ENCODE results near the gene TEX44. TPM values are rescaled to one million over a fixed set of nuclear protein-coding genes. Genes with fewer than 3 reads are reported as not detected.
"Not testable (repeated sequence)": the region's sequence is repeated elsewhere in the genome, so short reads cannot be mapped to it uniquely, and the experiment has no call there.

TEX44 gene
- polyA plus RNA-seq (2013, experiment 1 of 2; ENCODE audit: insufficient read length), result not detected
- not detected for polyA plus RNA-seq (2013, experiment 2 of 2; ENCODE audit: insufficient read length)

DNA sequence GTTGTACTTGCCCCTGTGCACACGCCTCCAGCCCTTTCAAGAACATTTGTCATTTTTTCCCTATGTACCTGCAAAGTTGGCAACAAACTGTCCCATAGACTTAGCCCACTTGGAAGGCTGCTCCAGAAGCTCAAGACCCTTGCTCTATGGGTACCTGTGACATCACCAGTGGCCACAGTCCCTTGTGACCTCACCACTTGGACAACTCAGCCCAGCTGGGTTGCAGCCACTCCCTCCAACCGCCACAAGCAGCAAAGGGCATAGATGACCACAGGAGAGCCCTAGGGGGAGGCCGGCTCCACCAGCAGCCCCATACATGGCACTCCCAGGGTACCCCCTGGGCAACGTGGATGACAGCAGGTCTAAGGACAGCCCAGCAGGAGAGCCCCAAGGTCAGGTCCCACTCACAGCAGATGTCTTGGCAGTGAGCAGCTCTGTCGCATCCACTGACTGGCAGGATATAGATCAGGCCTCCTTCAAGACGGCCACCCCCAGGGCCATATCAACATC, at the start of gene TEX44:
TEX44 (plus strand) TSS at position 229 of the 510 bp plus-strand sequence; CDS start at position 317, 88 bp downstream.
- DNase-seq, result no peak

DNA sequence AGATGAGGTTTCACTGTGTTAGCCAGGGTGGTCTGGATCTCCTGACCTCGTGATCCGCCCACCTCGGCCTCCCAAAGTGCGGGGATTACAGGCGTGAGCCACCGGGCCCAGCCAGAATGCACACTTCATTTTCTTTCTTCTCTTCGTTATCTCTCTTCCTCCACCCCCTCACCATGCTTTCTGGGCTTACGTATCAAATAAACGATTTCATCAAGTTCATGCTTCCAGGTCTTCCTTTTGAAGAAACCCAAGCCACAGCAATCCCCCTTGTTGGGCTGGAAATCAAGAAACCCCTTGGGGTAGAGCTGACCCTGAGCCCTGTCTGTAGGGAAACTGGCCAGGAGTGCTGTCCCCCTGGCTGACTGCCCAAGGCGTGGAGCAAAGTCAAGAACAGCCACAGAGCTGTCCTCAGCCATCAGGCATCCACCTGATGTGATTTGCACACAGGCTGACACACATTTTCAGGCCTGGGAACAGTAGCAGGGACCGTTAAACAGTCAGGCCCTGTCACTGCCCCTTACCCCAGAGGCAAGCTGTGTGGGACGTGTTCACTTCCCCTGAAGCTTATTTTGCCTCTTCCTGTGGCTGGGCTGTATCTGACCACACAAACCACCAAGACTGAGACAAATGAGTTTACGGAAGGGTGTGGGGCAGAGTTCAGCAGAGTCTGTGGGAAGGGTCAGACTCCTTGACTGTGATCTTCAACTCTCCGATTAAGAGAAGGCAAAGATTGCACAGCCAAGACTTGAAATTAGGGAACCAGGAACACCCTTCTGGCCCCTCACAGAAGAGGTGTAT, 47.4 kb upstream of the TEX44 start:
- DNase-seq, result no peak

DNA sequence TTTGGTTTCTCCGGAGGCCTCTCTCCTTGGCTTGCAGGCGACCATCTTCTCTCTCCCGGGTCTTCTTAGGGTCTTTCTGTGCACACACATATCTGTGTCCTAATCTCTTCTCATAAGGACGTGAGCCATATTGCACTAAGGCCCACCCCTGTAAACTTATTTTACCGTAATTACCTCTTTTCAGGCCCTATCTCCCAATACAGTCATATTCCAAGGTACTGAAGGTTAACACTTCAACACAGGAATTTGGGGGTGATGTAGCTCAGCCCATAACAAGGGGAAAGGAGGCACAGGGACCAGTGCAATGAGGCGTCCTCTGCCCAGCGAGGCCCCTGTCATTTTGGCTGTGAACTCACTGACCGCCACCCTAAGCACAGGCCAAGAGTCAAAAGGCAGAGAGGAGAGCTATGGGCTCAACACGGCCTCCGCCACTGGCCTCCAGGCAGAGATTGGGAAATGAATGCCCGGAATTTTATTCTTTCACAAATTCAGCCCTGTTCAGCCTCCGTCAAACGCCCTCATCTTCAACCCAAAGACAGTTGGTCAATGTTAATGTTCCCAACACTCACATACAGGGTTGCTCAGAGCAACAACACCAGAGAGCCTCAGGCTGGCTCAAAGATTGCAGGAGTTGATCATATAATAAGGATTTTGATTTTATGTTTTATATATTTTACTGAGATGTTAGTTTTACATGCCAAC, 46.5 kb upstream of the TEX44 start:
- no peak for DNase-seq

DNA sequence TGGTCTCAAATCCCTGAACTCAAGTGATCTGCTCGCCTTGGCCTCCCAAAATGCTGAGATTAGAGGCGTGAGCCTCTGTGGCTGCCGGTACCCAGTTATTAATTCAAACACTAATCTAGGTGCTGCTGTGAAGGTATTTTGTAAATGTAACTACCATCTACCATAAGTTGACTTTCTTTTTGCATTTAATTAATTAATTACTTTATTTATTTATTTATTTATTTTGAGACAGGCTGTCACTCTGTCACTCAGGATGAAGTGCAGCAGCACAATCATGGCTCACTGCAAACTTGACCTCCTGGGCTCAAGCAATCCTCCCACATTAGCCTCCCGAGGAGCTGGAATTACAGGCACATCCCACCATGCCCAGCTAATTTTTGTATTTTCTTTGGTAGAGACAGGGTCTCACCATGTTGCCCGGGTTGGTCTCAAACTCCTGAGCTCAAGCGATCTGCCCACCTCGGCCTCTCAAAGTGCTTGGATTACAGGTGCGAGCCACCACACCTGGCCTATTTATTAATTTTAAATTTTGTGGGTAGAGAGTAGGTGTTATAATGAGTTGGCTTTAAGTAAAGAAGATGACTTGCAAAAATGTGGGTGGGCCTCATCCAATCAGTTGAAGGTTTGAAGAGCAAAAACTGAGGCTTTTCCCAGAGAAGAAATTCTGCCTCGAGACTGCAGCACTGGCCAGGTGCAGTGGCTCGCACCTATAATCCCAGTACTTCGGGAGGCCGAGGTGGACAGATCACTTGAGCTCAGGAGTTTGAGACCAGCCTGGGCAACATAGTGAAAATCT, 45.2 kb upstream of the TEX44 start:
- no peak for DNase-seq

DNA sequence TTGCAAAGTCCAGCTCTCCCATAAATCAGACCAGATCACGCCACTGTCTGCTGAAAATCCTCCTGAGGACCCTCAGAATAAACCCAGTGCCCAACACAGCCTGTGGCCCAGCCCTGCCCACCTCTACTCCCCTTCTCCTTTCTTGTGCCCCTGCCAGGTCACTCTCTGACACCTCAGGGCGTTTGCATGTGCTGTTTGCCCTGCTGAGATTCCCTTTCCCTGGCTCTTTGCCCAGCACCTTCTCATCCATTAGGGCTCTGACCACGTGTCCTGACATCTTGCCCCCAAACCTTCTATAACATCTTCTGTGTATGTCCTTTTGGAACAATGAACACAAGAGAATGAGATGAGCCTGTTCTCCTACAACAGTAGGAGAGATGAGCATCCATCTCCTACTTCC, 43.9 kb upstream of the TEX44 start:
- DNase-seq, result no peak

DNA sequence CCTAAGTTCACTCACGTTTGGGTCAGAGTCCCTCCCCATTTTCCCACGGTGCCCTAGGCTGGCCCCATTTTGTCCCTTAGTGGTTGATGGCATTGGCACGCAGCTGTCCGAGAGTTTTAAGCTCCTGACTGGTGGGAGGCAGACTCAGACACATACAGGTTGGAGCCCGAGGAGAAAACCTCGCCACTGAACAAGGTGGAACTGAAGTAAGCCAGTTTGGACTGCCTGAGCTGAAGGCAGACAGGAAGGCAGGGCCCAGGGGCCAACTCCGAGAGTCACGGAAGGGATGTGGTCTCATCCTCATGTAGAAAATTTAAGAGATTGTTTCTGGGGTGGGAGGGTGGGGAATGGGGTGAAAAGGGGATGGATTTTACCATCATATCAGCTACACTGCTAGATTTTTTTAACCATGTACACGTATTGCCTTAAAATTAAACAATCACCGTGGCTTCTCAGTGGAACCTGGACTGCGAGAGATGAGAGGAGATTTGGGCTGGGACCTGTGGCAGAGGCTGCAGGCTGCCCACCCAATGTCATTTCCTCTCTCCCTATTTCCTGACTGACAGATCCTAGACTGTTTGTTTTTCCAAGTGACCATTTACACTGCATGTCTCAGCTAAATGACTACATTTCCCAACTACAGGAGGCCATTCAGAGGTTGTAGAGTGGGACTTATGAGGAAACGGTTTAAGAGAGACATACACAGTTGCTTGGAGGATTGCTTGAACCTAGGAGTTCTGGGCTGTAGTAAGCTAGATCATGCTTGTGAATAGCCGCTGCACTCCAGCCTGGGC, 43.0 kb upstream of the TEX44 start:
- no peak for DNase-seq

DNA sequence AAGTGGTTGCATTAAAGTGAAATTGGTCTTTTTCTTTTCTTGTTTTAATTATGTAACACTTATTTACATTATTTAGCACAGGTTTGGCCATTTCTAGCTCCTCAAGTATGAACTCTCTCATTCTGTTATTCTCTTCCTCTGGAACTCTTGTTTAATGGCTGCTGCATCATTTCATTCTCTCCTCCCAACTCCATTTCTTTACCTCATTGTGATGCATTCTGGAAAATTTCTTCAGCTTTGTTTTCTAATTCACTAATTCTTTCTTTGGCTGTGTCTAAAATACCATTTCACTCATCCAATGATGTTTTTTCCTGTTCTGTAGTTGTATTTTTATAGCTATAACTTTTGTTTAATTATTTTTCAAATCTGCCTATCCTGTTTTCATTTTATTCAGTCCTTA, 39.9 kb upstream of the TEX44 start:
- DNase-seq, result no peak

DNA sequence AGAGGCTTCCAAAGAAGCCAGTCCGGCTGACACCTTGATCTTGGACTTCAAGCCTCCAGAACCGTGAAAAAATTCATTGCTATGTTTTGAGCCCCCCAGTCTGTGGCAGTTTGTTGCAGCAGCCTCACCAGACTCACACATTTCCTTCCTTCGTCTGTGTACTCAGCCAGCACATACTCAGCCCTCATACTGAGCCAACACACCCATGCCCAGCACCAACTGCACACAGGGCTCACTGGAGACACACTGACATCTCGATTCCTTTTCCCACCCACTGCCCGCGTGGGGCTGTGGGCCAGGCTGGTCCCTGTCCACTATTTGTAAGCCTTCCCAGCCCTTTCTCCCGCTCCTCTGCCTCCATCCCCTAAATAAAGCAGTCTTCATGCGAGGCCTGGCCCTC, 38.3 kb upstream of the TEX44 start:
- DNase-seq, result no peak

DNA sequence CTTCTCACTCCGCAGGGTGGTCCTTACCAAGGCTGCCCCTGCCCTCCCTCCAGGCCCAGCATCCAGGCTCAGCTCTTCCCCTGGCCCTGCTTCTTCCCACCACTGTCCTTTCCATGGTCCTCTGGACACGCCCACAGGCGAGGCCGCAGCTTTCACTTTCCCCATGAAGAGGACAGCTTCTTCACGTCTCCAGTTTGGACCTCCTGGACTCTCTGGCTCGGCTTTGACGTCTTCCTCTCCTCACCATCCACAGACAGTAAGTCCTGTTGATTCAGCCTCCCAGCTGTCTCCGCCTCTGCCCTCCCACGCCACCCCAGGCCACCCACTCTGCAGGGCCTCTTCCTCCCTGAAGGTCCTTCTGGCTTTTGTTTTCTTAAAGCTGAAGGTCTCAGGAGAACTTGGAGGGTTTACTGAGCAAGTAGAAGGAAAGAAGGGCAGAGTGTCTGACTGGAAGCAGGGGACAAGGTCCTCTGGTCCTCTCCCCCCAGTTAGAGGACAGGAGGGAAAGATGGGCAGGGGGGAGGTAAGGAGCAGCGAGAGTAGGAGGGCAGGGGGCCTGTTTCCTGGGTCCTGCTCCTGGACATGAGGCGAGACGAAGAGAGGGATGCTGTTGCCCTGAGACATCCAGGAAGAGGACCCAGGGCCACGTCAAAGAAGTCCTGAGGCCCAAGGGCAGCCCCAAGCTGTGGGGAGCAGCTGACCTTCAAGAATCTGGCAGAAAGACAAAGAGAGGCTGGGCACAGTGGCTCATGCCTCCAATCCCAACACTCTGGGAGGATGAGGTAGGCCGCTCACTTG, 37.7 kb upstream of the TEX44 start:
- peak; percentile 11 for DNase-seq

DNA sequence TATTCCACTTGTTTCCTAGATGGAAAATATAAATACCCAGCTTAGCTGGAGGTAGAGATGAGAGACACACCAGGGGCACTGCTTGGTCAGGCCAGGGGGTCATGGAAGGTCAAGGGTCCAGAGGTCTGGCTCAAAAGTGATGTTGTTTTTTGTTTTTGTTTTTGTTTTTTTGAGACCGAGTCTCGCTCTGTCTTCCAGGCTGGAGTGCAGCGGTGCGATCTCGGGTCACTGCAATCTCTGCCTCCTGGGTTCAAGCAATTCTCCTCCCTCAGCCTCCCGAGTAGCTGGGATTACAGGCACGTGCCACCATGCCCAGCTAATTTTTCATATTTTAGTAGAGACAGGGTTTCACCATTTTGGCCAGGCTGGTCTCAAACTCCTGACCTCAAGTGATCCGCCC, 36.2 kb upstream of the TEX44 start:
- not testable (repeated sequence) for DNase-seq

DNA sequence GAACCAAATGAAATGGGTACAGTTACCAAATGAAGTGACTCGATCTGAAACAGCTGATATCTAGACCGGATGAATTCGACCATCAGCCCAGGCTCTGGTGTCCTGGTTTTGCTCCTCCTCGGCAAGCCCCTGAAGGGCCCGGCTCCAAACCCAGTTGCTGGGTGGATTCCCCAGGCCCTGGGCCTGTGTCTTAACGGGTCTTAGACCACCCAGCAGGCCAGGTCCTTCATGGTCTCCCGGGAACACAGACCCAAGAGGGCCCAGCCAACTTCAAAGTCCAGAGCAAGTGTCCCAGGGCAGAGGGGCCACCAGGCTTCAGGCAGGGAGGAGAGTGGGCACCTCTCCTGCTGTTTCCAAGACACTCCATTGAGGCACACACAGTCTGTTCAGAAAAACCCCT, 35.7 kb upstream of the TEX44 start:
- no peak for DNase-seq

DNA sequence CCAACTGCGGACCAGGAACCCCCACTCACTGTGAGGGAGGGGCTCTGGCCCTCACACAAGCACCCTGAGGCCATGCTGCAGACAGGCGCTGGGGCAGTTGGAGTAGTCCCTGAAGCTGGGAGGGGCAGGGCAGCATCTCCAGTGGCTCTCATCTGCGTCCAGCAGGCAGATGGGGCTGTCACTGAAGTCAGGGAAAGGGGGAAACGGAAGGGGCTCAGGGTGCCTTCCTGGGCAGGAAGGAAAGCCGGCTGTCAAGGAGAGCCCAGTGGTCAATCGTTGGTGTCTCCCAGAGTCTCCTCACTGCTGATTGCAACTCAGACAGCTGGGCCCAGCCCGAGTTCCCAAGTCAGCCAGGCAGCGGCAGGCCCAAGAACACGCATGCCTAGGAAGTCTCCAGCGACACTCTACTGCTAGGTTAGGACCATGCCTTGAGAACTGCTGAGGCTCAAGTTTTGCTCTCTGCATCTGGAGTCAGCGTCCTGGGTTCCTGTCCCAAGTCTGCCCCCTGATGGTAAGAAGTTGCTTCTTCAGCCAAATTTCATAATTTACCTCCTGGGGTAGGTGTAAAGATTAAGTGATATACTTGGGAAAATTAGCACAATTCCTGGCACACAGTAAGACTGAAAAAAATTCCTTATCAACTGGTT, 35.0 kb upstream of the TEX44 start:
- peak; percentile 63 for DNase-seq

DNA sequence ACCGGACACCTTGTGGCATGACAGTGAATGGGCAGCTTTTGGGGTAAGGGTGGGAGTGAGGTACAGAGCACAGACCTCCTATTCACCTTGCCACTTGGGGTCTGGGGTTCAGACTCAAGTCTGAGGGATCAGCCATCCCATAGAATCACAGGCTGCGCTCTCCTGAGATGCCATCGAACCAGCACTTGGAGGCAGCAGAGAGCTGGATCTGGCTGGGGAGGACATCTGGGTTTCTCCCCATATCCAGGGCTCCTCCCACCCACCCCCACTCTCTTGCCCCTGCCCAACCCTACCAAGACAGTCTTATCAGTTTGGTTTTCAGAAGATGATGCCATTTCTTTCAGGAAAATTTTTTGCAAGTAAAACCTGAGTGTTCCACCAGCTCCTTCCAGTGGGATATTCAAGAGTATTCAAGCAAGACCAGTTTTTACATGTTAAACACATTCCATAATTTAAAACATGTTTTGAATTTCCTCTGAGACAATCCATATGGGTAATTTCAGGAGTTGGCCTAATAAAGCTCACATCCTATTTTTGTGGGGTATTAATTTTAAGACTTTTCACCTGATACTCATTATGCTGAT, 29.2 kb upstream of the TEX44 start:
- DNase-seq, result peak; percentile 30

DNA sequence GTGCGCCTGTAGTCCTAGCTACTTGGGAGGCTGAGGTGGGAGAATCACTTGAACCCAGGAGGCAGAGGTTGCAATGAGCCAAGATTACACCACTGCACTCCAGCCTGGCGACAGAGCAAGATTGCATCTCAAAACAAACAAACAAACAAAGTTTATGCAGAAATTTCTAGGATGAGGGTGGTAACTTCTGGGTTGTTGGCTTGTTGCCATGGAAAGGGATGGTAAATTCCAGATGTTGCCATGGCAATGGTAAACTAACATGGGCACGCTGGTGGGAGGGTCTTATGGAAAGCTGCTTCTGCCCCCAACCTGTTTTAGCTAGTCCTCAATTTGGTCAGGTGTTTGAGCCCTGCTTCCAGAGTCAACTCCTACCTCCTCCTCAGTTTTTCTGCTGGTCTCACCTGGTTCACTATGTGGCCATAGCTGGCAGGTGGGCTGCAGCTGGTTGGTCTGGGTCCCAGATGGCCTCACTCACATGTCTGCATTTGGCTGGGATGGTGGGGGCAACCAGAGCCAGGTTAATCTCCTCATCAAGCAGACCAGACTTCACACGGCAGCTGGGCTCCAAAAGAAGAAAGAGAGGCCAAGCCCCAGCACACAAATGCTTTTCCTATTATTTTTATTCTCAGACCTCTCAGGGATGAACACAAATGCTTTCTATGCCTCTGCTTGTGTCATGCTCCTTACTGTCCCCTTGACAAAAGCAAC, 26.6 kb upstream of the TEX44 start:
- no peak for DNase-seq

DNA sequence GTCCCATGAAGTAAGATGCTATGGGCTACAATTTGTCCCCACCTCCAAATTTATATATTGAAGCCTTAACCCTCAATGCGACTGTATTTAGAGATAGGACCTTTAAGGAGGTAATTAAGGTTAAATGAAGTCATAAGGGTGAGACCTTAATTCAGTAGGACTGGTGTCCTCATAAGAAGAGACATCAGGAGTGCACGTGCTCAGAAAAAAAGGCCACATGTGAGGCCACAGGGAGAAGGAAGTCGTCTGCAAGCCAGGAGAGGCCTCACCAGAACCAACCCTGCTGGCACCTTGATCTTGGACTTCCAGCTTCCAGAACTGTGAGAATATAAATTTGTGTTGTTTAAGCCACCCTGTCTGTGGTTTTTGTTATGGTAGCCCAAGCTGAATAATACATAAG, 25.5 kb upstream of the TEX44 start:
- DNase-seq, result no peak

DNA sequence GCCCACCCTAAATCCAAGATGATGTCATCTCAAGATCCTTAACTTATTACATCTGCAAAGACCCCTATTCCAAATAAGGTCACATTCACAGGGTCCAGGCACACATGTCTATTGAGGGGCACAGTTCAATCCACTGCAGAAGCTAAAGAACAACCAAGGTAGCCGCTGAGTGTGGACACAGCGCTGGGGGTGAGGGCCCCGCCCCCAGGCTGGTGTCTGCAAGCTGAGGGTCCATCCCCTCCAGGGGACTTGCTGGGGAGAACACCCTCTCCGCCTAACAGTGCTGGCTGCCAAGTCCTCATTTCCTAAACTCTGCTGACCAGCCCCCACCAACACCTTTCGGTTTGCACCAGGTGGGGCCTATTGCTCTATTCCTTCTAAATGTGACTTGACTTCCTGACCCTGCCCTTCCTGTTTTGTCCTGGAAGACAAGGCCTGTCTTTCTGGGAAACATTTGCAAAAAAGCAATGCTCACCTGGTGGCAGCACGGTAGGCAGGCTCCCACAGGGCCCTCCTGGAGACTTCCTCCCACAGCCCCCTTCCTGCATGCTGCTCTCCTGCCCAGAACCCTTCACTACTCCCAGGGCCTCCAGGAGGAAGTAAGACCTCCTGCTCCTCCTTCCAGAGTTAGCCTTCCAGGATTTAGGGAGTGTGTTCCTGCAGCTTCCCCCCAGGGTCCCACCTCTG, 24.4 kb upstream of the TEX44 start:
- DNase-seq, result no peak

DNA sequence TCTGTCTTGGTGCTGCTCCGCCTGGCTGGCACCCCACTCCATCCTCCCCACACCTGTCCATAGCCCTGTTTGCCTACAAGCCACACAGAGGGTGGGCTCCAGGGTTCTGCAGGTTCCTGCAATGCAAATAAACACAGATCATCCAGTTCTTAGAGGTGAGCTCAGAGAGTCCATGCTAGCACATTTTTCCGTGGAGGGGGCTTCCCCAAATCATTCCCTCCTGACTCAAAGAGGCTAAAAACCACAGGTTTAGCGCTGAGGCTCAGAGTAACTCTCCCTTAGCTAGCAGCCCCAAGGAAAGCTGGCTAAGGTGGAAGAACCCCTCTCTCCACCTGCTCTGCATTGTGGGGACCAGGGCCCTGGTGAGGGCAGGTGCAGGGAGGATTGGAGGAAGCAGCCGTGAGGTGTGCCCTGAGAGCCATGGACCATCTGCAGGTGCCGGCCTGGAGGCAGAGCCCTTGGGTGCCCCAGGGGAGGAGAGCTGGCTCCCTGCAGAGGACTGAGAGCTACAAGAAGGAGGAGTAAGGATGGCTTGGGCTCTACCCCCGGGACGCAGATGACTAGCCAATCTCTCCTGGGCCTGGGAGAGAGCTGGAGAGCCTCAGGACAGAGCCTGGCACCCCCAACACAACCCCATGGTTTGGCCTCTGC, 23.8 kb upstream of the TEX44 start:
- no peak for DNase-seq

DNA sequence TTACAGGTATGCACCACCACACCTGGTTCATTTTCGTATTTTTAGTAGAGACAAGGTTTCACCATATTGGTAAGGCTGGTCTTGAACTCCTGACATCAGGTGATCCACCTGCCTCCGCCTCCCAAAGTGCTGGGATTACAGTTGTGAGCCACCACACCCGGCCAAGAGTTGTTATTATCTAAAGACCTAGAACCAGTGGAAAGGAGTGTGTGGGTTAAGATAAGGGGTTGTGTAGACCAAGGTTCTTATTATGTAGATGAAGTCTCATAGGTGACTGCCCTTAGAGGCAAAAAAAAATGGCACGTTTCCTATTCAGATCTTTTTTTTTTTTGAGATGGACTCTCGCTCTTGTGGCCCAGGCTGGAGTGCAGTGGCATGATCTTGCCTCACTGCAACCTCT, 21.7 kb upstream of the TEX44 start:
- not testable (repeated sequence) for DNase-seq
